Transverse colon (tissue), 4 donors: Measurements from ENCODE around the gene P2RY6.

Experiments
- CTCF ChIP-seq, 5 experiments: fragments of 200-600 bp in 3 of 5; fragments of 450-650 bp in 2 of 5; sonication (generic) in 3 of 5; IDR thresholded peaks; 1 replicate in 2 of 5; 2 replicates in 3 of 5; pipeline ENCODE4 v1.5.1; 2016 to 2017; ENCODE audit warnings: antibody characterized with exemption in 5 of 5, inconsistent platforms in 3 of 5, mild to moderate bottlenecking in 2 of 5, moderate library complexity in 1 of 5
- EP300 ChIP-seq: sonication (generic); formaldehyde crosslinking; IDR thresholded peaks from one replicate; pipeline ENCODE4 v1.6.1; 2017; ENCODE audit warnings: antibody characterized with exemption, low read depth
- POLR2A ChIP-seq: fragments of 450-650 bp; IDR thresholded peaks from one replicate; pipeline ENCODE4 v1.6.1; 2016; ENCODE audit warnings: antibody characterized with exemption, mild to moderate bottlenecking, moderate library complexity
- POLR2AphosphoS5 ChIP-seq, 3 donors: sonication (generic); formaldehyde crosslinking; IDR thresholded peaks; one replicate each; pipeline ENCODE4 v1.6.1; 2016; ENCODE audit warnings: antibody characterized with exemption in 3 of 3

GRCh38 chr11:73234471-73235181 lies 37.5 kb upstream of the P2RY6 start:
- TF ChIP-seq POLR2A: no peak
- TF ChIP-seq CTCF (IDR thresholded peaks at IDR 0.05): no peak
- TF ChIP-seq POLR2AphosphoS5 (IDR thresholded peaks at IDR 0.05): no peak
- no peak for TF ChIP-seq EP300
